ENCODE results near the gene HNMT.

DNA sequence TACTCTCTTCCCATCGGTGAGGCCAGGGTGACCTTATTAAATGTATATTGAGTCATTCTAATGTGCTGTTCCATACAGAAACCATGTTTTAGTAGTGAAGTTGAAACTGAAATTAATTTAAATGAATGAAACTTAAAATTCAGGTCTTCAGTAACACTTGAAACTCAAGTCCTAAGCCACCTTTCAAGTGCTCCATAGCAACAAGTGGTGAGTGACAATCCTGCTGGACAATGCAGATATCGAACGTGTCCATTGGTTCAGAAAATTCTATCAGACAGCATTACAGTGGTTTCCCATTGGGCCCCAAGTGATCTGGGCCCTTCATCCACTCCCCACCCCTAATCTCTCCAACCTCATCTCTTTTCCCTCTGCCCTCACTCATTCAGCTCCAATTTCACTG is 48.7 kb downstream of the HNMT start:
- TF ChIP-seq, protein P1, sequence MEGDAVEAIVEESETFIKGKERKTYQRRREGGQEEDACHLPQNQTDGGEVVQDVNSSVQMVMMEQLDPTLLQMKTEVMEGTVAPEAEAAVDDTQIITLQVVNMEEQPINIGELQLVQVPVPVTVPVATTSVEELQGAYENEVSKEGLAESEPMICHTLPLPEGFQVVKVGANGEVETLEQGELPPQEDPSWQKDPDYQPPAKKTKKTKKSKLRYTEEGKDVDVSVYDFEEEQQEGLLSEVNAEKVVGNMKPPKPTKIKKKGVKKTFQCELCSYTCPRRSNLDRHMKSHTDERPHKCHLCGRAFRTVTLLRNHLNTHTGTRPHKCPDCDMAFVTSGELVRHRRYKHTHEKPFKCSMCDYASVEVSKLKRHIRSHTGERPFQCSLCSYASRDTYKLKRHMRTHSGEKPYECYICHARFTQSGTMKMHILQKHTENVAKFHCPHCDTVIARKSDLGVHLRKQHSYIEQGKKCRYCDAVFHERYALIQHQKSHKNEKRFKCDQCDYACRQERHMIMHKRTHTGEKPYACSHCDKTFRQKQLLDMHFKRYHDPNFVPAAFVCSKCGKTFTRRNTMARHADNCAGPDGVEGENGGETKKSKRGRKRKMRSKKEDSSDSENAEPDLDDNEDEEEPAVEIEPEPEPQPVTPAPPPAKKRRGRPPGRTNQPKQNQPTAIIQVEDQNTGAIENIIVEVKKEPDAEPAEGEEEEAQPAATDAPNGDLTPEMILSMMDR (IDR thresholded peaks at IDR 0.05 in 4 of 5, conservative IDR thresholded peaks at IDR 0.05 in 1 of 5) = no peak
- no peak for TF ChIP-seq POLR2A (IDR thresholded peaks at IDR 0.05)

All from gastrocnemius medialis (tissue), 4 donors.